Tibial artery (tissue), 4 donors: ENCODE measurements around the gene HSD17B7.

Source experiments
- DNase-seq, 2 donors: peaks; one replicate each; pipeline ENCODE4 v3.0.0-alpha.2; 2019
- H3K27ac ChIP-seq, 2 donors: fragments of 200-600 bp; sonication (generic) in 1 of 2; 1 replicate in 1 of 2; 2 replicates in 1 of 2; pipeline ENCODE4 v1.5.1; 2018 to 2019; ENCODE audit warnings: mild to moderate bottlenecking in 1 of 2
- H3K27me3 ChIP-seq, 2 donors: fragments of 200-600 bp; sonication (generic) in 1 of 2; one replicate each; pipeline versions ENCODE4 v1.5.1 to v1.6.0; 2016 to 2019
- H3K36me3 ChIP-seq, 3 donors: fragments of 200-600 bp; sonication (generic) in 2 of 3; one replicate each; pipeline ENCODE4 v1.5.1; 2016 to 2019; ENCODE audit warnings: mild to moderate bottlenecking in 2 of 3
- H3K4me1 ChIP-seq, 4 donors: fragments of 200-600 bp; sonication (generic) in 2 of 4; 1 replicate in 3 of 4; 2 replicates in 1 of 4; pipeline ENCODE4 v1.5.1; 2016 to 2019
- H3K4me3 ChIP-seq, 2 donors: fragments of 200-600 bp; sonication (generic) in 1 of 2; 1 replicate in 1 of 2; 2 replicates in 1 of 2; pipeline ENCODE4 v1.5.1; 2018 to 2019; ENCODE audit warnings: mild to moderate bottlenecking in 2 of 2
- H3K9me3 ChIP-seq, 3 donors: fragments of 200-600 bp; sonication (generic) in 1 of 3; one replicate each; pipeline ENCODE4 v1.5.1; 2016 to 2019
- CTCF ChIP-seq, 2 experiments: fragments of 200-600 bp in 1 of 2; fragments of 450-650 bp in 1 of 2; IDR thresholded peaks; one replicate each; pipeline ENCODE4 v1.5.1; 2017 to 2019; ENCODE audit warnings: antibody characterized with exemption in 2 of 2, mild to moderate bottlenecking in 1 of 2, moderate library complexity in 1 of 2
- intact Hi-C: fragments of 100-400 bp; cut with DNase I; formaldehyde crosslinking; loops from one replicate; pipeline ENCODE4 v1.15.0; 2023; ENCODE audit warnings: low total_unique reads

The HSD17B7 gene

GRCh38 chr1:162753998-162754585 lies 36.4 kb upstream of the HSD17B7 start:
- Histone ChIP-seq H3K4me3 (no peak overlapping the region), H3K36me3 (peaks cover 13 to 46% (median 44%) of the 10 kb centered on the region in 3 donors), H3K4me1 (no peaks in the 10 kb centered on the region), H3K9me3 (no peaks in the 10 kb centered on the region), H3K27me3 (no peaks in the 10 kb centered on the region), H3K27ac (no peak overlapping the region)
- no peak for TF ChIP-seq CTCF (IDR thresholded peaks at IDR 0.05)
- no peak for DNase-seq
- intact Hi-C loops, result no loop called here

GRCh38 chr1:162755306-162755705 lies 35.2 kb upstream of the HSD17B7 start:
- Histone ChIP-seq H3K9me3 (no peaks in the 10 kb centered on the region), H3K4me3 (no peak overlapping the region), H3K4me1 (no peaks in the 10 kb centered on the region), H3K36me3 (peaks cover 13 to 55% (median 53%) of the 10 kb centered on the region in 3 donors), H3K27ac (no peak overlapping the region), H3K27me3 (no peaks in the 10 kb centered on the region)
- TF ChIP-seq CTCF (IDR thresholded peaks at IDR 0.05), result no peak
- intact Hi-C loops, result no loop called here
- DNase-seq, result no peak

GRCh38 chr1:162756523-162756922 lies 34.0 kb upstream of the HSD17B7 start:
- Histone ChIP-seq H3K4me1 (no peaks in the 10 kb centered on the region), H3K36me3 (peaks cover 25 to 66% (median 64%) of the 10 kb centered on the region in 3 donors), H3K9me3 (no peaks in the 10 kb centered on the region), H3K4me3 (no peak overlapping the region), H3K27ac (no peak overlapping the region), H3K27me3 (no peaks in the 10 kb centered on the region)
- intact Hi-C loops, result no loop called here
- DNase-seq, result no peak
- no peak for TF ChIP-seq CTCF (IDR thresholded peaks at IDR 0.05)

GRCh38 chr1:162757476-162757875 lies 33.0 kb upstream of the HSD17B7 start:
- Histone ChIP-seq H3K36me3 (peaks cover 26 to 72% (median 71%) of the 10 kb centered on the region in 3 donors), H3K4me3 (no peak overlapping the region), H3K27ac (no peak overlapping the region), H3K27me3 (no peaks in the 10 kb centered on the region), H3K9me3 (no peaks in the 10 kb centered on the region), H3K4me1 (no peaks in the 10 kb centered on the region)
- no peak for TF ChIP-seq CTCF (IDR thresholded peaks at IDR 0.05)
- intact Hi-C loops, result no loop called here
- DNase-seq, result no peak

- intact Hi-C loops, result no loop called here
- TF ChIP-seq CTCF (IDR thresholded peaks at IDR 0.05), result no peak
- no peak for DNase-seq
- no peaks in the 10 kb centered on the region for H3K9me3 ChIP-seq
- no peak overlapping the region for H3K27ac ChIP-seq
- H3K4me3 ChIP-seq, result no peak overlapping the region
- H3K4me1 ChIP-seq, result no peaks in the 10 kb centered on the region
- H3K27me3 ChIP-seq, result no peaks in the 10 kb centered on the region
- peaks cover 29 to 57% (median 49%) of the 10 kb centered on the region in 3 donors for H3K36me3 ChIP-seq
Observed at GRCh38 chr1:162765788-162766187, 24.7 kb upstream of the HSD17B7 start.
